GM08714 (cell line): Measurements from ENCODE around the gene CYBC1.
"Not testable (repeated sequence)": the region's sequence is repeated elsewhere in the genome, so short reads cannot be mapped to it uniquely, and the experiment has no call there.

ENCODE experiments used
- H3K4me3 ChIP-seq: fragments of 200-500 bp; sonication (Bioruptor generic); 2 replicates; pipeline ENCODE4 v1.5.1; 2014; ENCODE audit warnings: mild to moderate bottlenecking, low read length, inconsistent platforms
- ZNF274 ChIP-seq: IDR thresholded peaks from 2 replicates; pipeline ENCODE4 v1.6.1; 2012; ENCODE audit warnings: mild to moderate bottlenecking, low read depth, low read length

CYBC1 gene

GRCh38 chr17:82416264-82416663 is 34.3 kb downstream of the CYBC1 start:
- H3K4me3 ChIP-seq = no peak overlapping the region
- no peak for TF ChIP-seq ZNF274

GRCh38 chr17:82415786-82416185 is 34.8 kb downstream of the CYBC1 start:
- no peak for TF ChIP-seq ZNF274

GRCh38 chr17:82415336-82415735 is 35.2 kb downstream of the CYBC1 start:
- no peak overlapping the region for H3K4me3 ChIP-seq
- TF ChIP-seq ZNF274 = no peak

More at GRCh38 chr17:82415786-82416185, 34.8 kb downstream of the CYBC1 start:
- no peak overlapping the region for H3K4me3 ChIP-seq

GRCh38 chr17:82414548-82415281 is 35.8 kb downstream of the CYBC1 start:
- no peak for TF ChIP-seq ZNF274
- H3K4me3 ChIP-seq = no peak overlapping the region

GRCh38 chr17:82412535-82413520 is 37.7 kb downstream of the CYBC1 start:
- TF ChIP-seq ZNF274 = no peak
- no peak overlapping the region for H3K4me3 ChIP-seq

GRCh38 chr17:82412081-82412480 is 38.5 kb downstream of the CYBC1 start:
- H3K4me3 ChIP-seq = not testable (repeated sequence)

- H3K4me3 ChIP-seq = no peak overlapping the region
- TF ChIP-seq ZNF274 = no peak
Observed at GRCh38 chr17:82411396-82412053, 39.0 kb downstream of the CYBC1 start.

GRCh38 chr17:82410014-82410716 is 40.4 kb downstream of the CYBC1 start:
- no peak for TF ChIP-seq ZNF274
- no peak overlapping the region for H3K4me3 ChIP-seq

GRCh38 chr17:82408938-82409318 is 41.6 kb downstream of the CYBC1 start:
- H3K4me3 ChIP-seq = no peak overlapping the region
- TF ChIP-seq ZNF274 = no peak

GRCh38 chr17:82408288-82408937 is 42.1 kb downstream of the CYBC1 start:
- no peak for TF ChIP-seq ZNF274

GRCh38 chr17:82407255-82407654 is 43.3 kb downstream of the CYBC1 start:
- no peak overlapping the region for H3K4me3 ChIP-seq
- TF ChIP-seq ZNF274 = no peak

More at GRCh38 chr17:82408288-82408937, 42.1 kb downstream of the CYBC1 start:
- H3K4me3 ChIP-seq = no peak overlapping the region

GRCh38 chr17:82406131-82406671 is 44.4 kb downstream of the CYBC1 start:
- no peak overlapping the region for H3K4me3 ChIP-seq
- TF ChIP-seq ZNF274 = no peak

- H3K4me3 ChIP-seq = no peak overlapping the region
- no peak for TF ChIP-seq ZNF274
Observed at GRCh38 chr17:82405051-82405450, 45.5 kb downstream of the CYBC1 start.
